ENCODE measurements around the gene NFATC3. TPM values are rescaled to one million over a fixed set of nuclear protein-coding genes. Genes with fewer than 3 reads are reported as not detected.

Gene NFATC3
- total RNA-seq, 1 experiment from 2014 or later, result 37.2 TPM

GRCh38 chr16:68190736-68191510, 105.8 kb downstream of the NFATC3 start:
- Histone ChIP-seq H3K4me2 (no peak overlapping the region), H3K9me2 (ENCODE audit: insufficient read depth) (no peaks in the 10 kb centered on the region), H3K9me3 (ENCODE audit: insufficient read depth, low read depth) (no peaks in the 10 kb centered on the region), H3K4me3 (no peak overlapping the region), H3K27ac (no peak overlapping the region), H3K79me2 (ENCODE audit: low read depth) (no peaks in the 10 kb centered on the region), H4K20me1 (ENCODE audit: insufficient read depth) (no peaks in the 10 kb centered on the region), H2AFZ (no peak overlapping the region), H3K27me3 (ENCODE audit: insufficient read depth, low read depth) (no peaks in the 10 kb centered on the region), H3K4me1 (replicated peaks; ENCODE audit: insufficient read depth) (no peaks in the 10 kb centered on the region), H3F3A (ENCODE audit: insufficient read depth, low read depth) (no peaks in the 10 kb centered on the region), H3K36me3 (ENCODE audit: low read depth) (peaks cover 5% of the 10 kb centered on the region; the same call in 1 of the 2 replicates)
- no peak for DNase-seq
- TF ChIP-seq EZH2 (IDR thresholded peaks at IDR 0.05; ENCODE audit: low read depth) (no peak), CTCF (conservative IDR thresholded peaks at IDR 0.05) (no peak)
- intact Hi-C loops (cut with micrococcal nuclease; ENCODE audit: unreplicated experiment), result no loop called here
- CTCF ChIA-PET, result no interaction called here
- BruUV-seq (replicated peaks), result no TSS peak
- POLR2A ChIA-PET (ENCODE audit: unreplicated experiment), result no interaction called here

GRCh38 chr16:68194251-68194650, 109.1 kb downstream of the NFATC3 start:
- H2AFZ ChIP-seq, result no peak overlapping the region
- DNase-seq, result no peak
- no peaks in the 10 kb centered on the region for H3K79me2 ChIP-seq (ENCODE audit: low read depth)
- no peaks in the 10 kb centered on the region for H3K4me1 ChIP-seq (replicated peaks; ENCODE audit: insufficient read depth)
- no peak overlapping the region for H3K27ac ChIP-seq
- ChIA-PET POLR2A (ENCODE audit: unreplicated experiment) (no interaction called here), CTCF (no interaction called here)
- BruUV-seq (replicated peaks), result no TSS peak
- intact Hi-C loops (cut with micrococcal nuclease; ENCODE audit: unreplicated experiment), result no loop called here
- no peak overlapping the region for H3K4me3 ChIP-seq
- H3K9me3 ChIP-seq (ENCODE audit: insufficient read depth, low read depth), result no peaks in the 10 kb centered on the region
- H3K27me3 ChIP-seq (ENCODE audit: insufficient read depth, low read depth), result no peaks in the 10 kb centered on the region
- no peaks in the 10 kb centered on the region for H3K9me2 ChIP-seq (ENCODE audit: insufficient read depth)
- TF ChIP-seq EZH2 (IDR thresholded peaks at IDR 0.05; ENCODE audit: low read depth), result no peak
- TF ChIP-seq CTCF (conservative IDR thresholded peaks at IDR 0.05), result no peak
- peaks cover under 1% of the 10 kb centered on the region; the same call in 1 of the 2 replicates for H3F3A ChIP-seq (ENCODE audit: insufficient read depth, low read depth)
- no peaks in the 10 kb centered on the region for H4K20me1 ChIP-seq (ENCODE audit: insufficient read depth)
- no peak overlapping the region for H3K4me2 ChIP-seq
- H3K36me3 ChIP-seq (ENCODE audit: low read depth), result peaks cover 5% of the 10 kb centered on the region; the same call in 1 of the 2 replicates

DNA sequence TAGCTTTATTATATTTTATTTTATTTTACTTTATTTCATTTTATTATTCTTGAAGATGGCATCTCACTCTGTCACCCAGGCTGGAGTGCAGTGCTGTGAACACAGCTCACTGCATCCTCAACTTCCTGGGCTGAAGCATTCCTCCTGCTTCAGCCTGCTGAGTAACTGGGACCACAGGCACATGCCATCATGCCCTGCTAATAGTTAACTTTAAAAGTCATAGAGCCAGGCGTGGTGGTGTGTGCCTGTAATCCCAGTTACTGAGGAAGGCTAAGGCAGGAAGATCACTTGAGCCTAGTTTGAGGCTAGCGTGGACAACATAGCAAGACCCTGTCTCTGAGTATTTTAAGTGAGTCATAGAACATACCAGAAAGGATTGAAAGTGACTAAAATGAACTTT, 112.1 kb downstream of the NFATC3 start:
- Histone ChIP-seq H3K79me2 (ENCODE audit: low read depth) (no peaks in the 10 kb centered on the region), H3K9me2 (ENCODE audit: insufficient read depth) (no peaks in the 10 kb centered on the region), H3K4me2 (no peak overlapping the region), H3K4me1 (replicated peaks; ENCODE audit: insufficient read depth) (peaks cover 17% of the 10 kb centered on the region), H2AFZ (no peak overlapping the region), H3K27me3 (ENCODE audit: insufficient read depth, low read depth) (no peaks in the 10 kb centered on the region), H3K27ac (no peak overlapping the region), H3K4me3 (no peak overlapping the region), H3K36me3 (ENCODE audit: low read depth) (no peaks in the 10 kb centered on the region), H3F3A (ENCODE audit: insufficient read depth, low read depth) (peaks cover 16% of the 10 kb centered on the region), H3K9me3 (ENCODE audit: insufficient read depth, low read depth) (no peaks in the 10 kb centered on the region), H4K20me1 (ENCODE audit: insufficient read depth) (peaks cover 4% of the 10 kb centered on the region; the same call in 1 of the 2 replicates)
- CTCF ChIA-PET, result no interaction called here
- TF ChIP-seq CTCF (conservative IDR thresholded peaks at IDR 0.05) (no peak), EZH2 (IDR thresholded peaks at IDR 0.05; ENCODE audit: low read depth) (no peak)
- intact Hi-C loops (cut with micrococcal nuclease; ENCODE audit: unreplicated experiment), result no loop called here
- POLR2A ChIA-PET (ENCODE audit: unreplicated experiment), result no interaction called here
- no peak for DNase-seq
- no TSS peak for BruUV-seq (replicated peaks)

Data from PC-9 (cell line).